ENCODE data around the gene LEAP2.

DNA sequence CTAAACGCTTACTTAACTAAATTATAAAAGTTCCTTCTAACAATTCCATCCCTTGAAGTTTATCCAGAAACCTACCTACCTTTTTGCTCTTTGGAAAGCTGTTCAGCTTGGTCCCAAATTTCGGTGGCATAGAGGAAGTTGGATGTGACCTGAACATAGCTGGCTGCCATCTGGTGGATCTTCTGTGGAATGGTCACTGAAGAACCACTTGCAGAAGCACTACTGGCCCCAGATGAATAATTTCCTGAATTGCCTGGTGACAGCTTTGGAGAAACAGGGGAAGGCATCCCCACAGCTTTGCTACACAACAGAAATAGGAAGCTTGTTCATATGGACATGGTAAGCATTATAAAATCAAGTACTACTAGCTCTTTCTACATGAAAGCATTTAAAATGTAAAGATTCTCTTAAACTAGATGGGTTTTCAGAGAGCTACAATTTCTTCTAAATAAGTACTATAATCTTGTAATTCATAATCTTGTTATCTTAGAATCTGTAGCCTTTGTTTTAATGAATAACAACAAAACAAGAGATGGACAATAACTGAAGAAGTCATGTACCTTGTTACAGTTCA, 9.9 kb downstream of the LEAP2 start:
- peak; percentile 78 for TF ChIP-seq CTCF (IDR thresholded peaks at IDR 0.05)
- TF ChIP-seq EZH2 (IDR thresholded peaks at IDR 0.05; ENCODE audit: borderline replicate concordance, insufficient read depth, low read depth, low read length, poor library complexity, severe bottlenecking), result no peak
